Adrenal gland (tissue), 12 donors: ENCODE measurements around the gene IL17RC. TPM values are rescaled to one million over a fixed set of nuclear protein-coding genes. Genes with fewer than 3 reads are reported as not detected.

Experiments used
- DNase-seq, 7 donors: peaks; one replicate each; pipeline ENCODE4 v3.0.0-alpha.2; 2019 to 2020
- H3K27ac ChIP-seq, 5 donors: fragments of 200-600 bp; sonication (generic) in 4 of 5; 1 replicate in 3 of 5; 2 replicates in 2 of 5; pipeline versions ENCODE4 v1.5.1 to v1.8.0; 2016 to 2020; ENCODE audit warnings: mild to moderate bottlenecking in 1 of 5
- H3K27me3 ChIP-seq: fragments of 200-600 bp; 2 replicates; pipeline ENCODE4 v1.8.0; 2021
- H3K36me3 ChIP-seq, 2 donors: fragments of 200-600 bp; replicated peaks in 1 of 2; 1 replicate in 1 of 2; 2 replicates in 1 of 2; pipeline versions ENCODE4 v1.5.1 to v1.8.0; 2018 to 2022
- H3K4me1 ChIP-seq, 2 donors: fragments of 200-600 bp; replicated peaks in 1 of 2; 1 replicate in 1 of 2; 2 replicates in 1 of 2; pipeline versions ENCODE4 v1.5.1 to v1.8.0; 2018 to 2021
- H3K4me3 ChIP-seq, 4 donors: fragments of 200-600 bp; sonication (generic) in 3 of 4; one replicate each; pipeline ENCODE4 v1.5.1; 2016 to 2018
- H3K9me3 ChIP-seq, 3 donors: fragments of 200-600 bp; sonication (generic) in 1 of 3; replicated peaks in 1 of 3; 1 replicate in 2 of 3; 2 replicates in 1 of 3; pipeline versions ENCODE4 v1.5.1 to v1.8.0; 2016 to 2021
- POLR2A ChIP-seq, 2 donors: fragments of 450-650 bp; IDR thresholded peaks; one replicate each; pipeline ENCODE4 v1.6.1; 2017; ENCODE audit warnings: antibody characterized with exemption in 2 of 2, mild to moderate bottlenecking in 2 of 2, moderate library complexity in 1 of 2
- WGBS, 4 donors: extraction: QIAGEN DNeasy Blood & Tissue Kit in 2 of 4; methylation state at CpG; one replicate each; pipeline versions ENCODE4 v1.1.5 to v1.1.7; 2013 to 2017; 5-methylcytosine and 5-hydroxymethylcytosine counted together
- intact Hi-C, 2 donors: fragments of 100-400 bp; cut with DNase I; formaldehyde crosslinking; loops; one replicate each; pipeline versions ENCODE4 v1.14.1 to v1.15.0; 2022 to 2023
- polyA plus RNA-seq, 3 donors: library from polyadenylated mRNA; stranded (reverse); fragments of 200-250 nt in 2 of 3; fragments of 350-450 nt in 1 of 3; fragmentation: Illumina TruSeq in 1 of 3; extraction: RNeasy Lipid Tissue Mini Kit (QIAGEN cat#74804) in 1 of 3; gene quantifications; one replicate each; pipeline ENCODE4 v1.2.3, GENCODE V29; 2013 to 2014
- total RNA-seq, 9 donors: library from RNA; depleted of rRNA in 4 of 9; stranded (reverse); fragments of >200 nt in 4 of 9; fragments of 120-200 nt in 1 of 9; fragmentation: NEBNext Ultra II Directional in 1 of 9; extraction: Animal tissue kit (Norgen Biotek cat#: 25700) in 1 of 9; gene quantifications; one replicate each; pipeline versions ENCODE4 v1.1.0 to v1.2.4, GENCODE V29; 2013 to 2023
- TF ChIP-seq, protein P1 (sequence below), 6 experiments: fragments of 450-650 bp in 4 of 6; fragments of 200-600 bp in 2 of 6; sonication (generic) in 1 of 6; IDR thresholded peaks; 1 replicate in 5 of 6; 2 replicates in 1 of 6; pipeline versions ENCODE4 v1.5.1 to v1.8.0; 2016 to 2021; ENCODE audit warnings: antibody characterized with exemption in 6 of 6, mild to moderate bottlenecking in 2 of 6, moderate library complexity in 1 of 6
- donor health status: healthy with polysubstance abuse.
- donor health status: Bipolar disorder and iron deficiency.
- donor health status: DM: yes; HTN: yes; CAD: no.
- donor health status: DM: no; HTN: no; CAD: no.
- donor health status: DM: no; HTN: no; CAD: no.
- donor health status: DM: yes; HTN: yes; CAD: no.

The IL17RC gene
- total and polyA plus RNA-seq, 12 donors = 20.5 to 283 (median 90.4) TPM

DNA sequence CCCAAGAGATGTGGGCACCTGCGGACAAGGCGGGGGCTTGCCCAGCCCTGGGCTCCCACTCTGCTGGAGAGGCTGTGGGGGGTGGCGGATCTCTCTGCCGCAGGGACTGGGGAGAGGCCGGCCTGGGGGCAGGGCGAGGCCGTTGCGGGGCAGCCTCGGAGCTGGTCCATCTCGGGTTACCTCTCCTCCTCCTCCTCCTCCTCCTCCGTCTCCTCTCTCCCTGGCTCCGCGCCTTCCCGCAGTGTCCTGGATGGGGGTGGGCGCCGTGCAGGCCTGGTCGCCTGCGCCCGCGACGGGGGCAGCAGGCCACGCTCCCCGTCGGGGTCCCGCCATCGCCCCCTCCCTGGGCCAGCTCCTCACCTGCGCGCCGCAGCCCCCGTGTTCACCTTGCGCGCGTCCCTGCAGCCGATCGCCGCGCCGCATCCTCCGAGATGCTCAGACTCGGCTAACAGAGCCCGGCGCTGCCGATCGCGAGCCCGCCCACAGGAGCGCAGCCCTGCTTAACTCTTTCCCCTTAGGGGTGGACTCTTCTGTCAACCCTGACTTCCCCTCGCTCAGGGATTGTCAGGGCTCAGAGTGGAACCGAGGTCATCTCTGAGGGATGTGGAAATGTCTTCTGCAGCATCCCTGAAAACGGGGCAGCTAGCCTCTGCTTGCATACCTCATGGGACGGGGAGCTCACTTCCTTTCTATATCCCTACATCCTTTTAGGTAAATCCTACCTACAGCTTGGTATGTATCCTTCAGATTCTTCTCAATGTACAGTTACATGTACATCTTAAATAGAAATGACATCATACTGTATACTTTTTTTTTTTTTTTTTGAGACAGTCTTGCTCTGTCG, 35.3 kb downstream of the IL17RC start, which contains the start of gene PRRT3:
TSS of gene PRRT3 (minus strand) at position 447 of the 844 bp plus-strand sequence. CDS start 2,293 bp downstream, outside the sequence.
- H3K9me3 ChIP-seq = no peaks in the 10 kb centered on the region
- peak in 3 of 7 donors; percentile 29 to 41 (median 33) for DNase-seq
- H3K36me3 ChIP-seq = no peaks in the 10 kb centered on the region
- no peak within 1 kb of the TSS for H3K27ac ChIP-seq
- peak within 1 kb of the TSS in 2 of 4 donors; percentile 34 to 61 for H3K4me3 ChIP-seq
- H3K4me1 ChIP-seq = peaks cover 14 to 16% of the 10 kb centered on the region in 2 donors
- 3 to 17% (median 6%) methylated on average over 8 to 51 of the region's 52 CpGs for WGBS, 4 donors
- intact Hi-C loops = no loop called here
- H3K27me3 ChIP-seq = no peaks in the 10 kb centered on the region
- TF ChIP-seq, protein P1, sequence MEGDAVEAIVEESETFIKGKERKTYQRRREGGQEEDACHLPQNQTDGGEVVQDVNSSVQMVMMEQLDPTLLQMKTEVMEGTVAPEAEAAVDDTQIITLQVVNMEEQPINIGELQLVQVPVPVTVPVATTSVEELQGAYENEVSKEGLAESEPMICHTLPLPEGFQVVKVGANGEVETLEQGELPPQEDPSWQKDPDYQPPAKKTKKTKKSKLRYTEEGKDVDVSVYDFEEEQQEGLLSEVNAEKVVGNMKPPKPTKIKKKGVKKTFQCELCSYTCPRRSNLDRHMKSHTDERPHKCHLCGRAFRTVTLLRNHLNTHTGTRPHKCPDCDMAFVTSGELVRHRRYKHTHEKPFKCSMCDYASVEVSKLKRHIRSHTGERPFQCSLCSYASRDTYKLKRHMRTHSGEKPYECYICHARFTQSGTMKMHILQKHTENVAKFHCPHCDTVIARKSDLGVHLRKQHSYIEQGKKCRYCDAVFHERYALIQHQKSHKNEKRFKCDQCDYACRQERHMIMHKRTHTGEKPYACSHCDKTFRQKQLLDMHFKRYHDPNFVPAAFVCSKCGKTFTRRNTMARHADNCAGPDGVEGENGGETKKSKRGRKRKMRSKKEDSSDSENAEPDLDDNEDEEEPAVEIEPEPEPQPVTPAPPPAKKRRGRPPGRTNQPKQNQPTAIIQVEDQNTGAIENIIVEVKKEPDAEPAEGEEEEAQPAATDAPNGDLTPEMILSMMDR (IDR thresholded peaks at IDR 0.05) = no peak
- no peak for TF ChIP-seq POLR2A (IDR thresholded peaks at IDR 0.05)

DNA sequence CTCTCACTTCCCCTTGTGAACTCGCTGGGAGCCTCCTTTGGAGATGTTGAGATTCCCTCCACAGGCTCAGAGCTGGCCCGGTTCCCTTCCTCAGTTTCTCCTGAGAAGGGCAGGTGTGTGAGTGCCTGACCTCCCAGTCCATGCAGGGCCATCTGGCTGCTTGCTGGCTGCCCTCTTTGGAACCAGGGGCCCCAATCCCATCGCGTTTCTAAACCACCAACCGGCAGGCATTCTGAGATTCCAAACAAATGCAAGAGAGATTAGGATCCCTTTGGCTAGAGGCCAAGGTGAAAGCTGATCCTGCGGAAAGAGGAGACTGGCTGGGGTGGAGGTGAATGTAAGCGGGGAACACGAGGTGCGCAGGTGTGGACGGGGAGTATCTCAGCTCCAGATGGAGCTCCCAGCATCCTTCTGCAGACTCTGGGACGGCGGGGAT, 38.2 kb downstream of the IL17RC start:
- Histone ChIP-seq H3K27ac (no peak overlapping the region), H3K9me3 (no peaks in the 10 kb centered on the region), H3K4me1 (peaks cover 6 to 8% of the 10 kb centered on the region in 2 donors), H3K27me3 (no peaks in the 10 kb centered on the region), H3K4me3 (no peak overlapping the region), H3K36me3 (no peaks in the 10 kb centered on the region)
- peak in 2 of 7 donors; percentile 15 to 49 for DNase-seq
- TF ChIP-seq POLR2A (IDR thresholded peaks at IDR 0.05) = no peak
- TF ChIP-seq, protein P1 (IDR thresholded peaks at IDR 0.05) = no peak
- 42 to 50% (median 49%) methylated on average over 12 of the region's 12 CpGs for WGBS, 4 donors
- intact Hi-C loops = no loop called here

DNA sequence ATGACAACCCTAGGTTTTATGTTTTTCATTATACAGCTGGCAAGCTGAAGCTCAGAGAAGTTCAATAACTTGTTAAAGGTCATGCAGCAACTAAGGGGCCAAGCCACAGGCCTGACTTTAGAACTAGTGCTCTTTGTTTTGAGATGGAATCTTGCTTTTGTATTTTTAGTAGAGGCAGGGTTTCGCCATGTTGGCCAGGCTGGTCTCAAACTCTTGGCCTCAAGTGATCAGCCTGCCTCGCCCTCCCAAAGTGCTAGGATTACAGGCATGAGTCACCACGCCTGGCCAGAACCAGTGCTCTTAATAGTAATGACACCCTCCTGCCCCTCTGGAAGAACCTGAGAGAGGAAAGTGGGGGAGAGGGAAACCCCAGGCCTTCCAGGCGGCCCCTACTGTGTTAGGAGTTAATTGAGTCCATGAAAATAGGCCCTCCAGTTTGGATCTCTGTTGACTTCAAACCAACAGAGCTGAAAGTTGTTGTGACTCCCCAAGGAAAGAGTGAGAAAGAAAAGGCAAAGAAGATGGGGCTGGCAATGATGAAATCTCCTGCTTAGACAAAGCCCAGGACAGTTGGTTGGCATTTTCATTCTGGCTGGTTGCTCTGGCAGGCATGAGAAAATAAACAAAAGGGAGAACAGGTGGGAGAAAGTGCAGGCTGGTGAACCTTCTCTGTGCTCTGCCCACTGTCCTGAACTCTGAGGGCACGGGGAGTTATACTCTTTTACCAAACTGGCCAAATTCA, 38.9 kb downstream of the IL17RC start:
- WGBS, 4 donors = 90 to 95% (median 93%) methylated on average over 4 to 5 of the region's 5 CpGs
- no peaks in the 10 kb centered on the region for H3K9me3 ChIP-seq
- no peak for TF ChIP-seq POLR2A (IDR thresholded peaks at IDR 0.05)
- TF ChIP-seq, protein P1 (IDR thresholded peaks at IDR 0.05) = no peak
- intact Hi-C loops = no loop called here
- H3K4me3 ChIP-seq = no peak overlapping the region
- H3K27me3 ChIP-seq = no peaks in the 10 kb centered on the region
- H3K36me3 ChIP-seq = no peaks in the 10 kb centered on the region
- no peak overlapping the region for H3K27ac ChIP-seq
- no peak for DNase-seq
- peaks cover 6 to 8% of the 10 kb centered on the region in 2 donors for H3K4me1 ChIP-seq

DNA sequence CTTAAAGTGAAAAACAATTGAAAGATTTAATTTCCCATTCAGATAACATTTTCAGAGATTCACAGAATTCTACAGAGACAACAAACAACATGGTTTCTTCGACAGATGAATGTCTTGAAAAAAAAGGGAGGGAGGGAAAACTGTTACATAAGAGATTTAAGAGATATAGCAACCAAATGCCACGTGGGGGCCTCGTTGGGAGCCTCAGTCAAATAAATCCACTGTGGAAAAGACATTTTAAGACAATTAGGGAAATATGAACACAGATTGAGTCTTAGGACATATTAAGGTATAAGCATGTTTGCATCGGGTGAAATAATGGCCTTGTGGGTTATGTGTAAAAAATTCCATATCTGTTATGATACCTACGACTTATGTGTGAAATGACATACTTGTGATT, 40.3 kb downstream of the IL17RC start:
- Histone ChIP-seq H3K4me1 (peaks cover 0 to under 1% of the 10 kb centered on the region in 2 donors), H3K27ac (no peak overlapping the region), H3K36me3 (no peaks in the 10 kb centered on the region), H3K9me3 (no peaks in the 10 kb centered on the region), H3K4me3 (no peak overlapping the region), H3K27me3 (no peaks in the 10 kb centered on the region)
- peak in 1 of 7 donors; percentile 49 for DNase-seq
- 39 to 56% (median 53%) methylated on average over 5 of the region's 5 CpGs for WGBS, 4 donors
- intact Hi-C loops = no loop called here
- TF ChIP-seq POLR2A (IDR thresholded peaks at IDR 0.05) = no peak
- TF ChIP-seq, protein P1 (IDR thresholded peaks at IDR 0.05) = no peak
